H9 (cell line): ENCODE data around the gene ZDHHC11. TPM values are rescaled to one million over a fixed set of nuclear protein-coding genes. Genes with fewer than 3 reads are reported as not detected.

Source experiments
- DNase-seq: peaks from one replicate; pipeline ENCODE4 v3.0.0-alpha.2; 2017
- H2AFZ ChIP-seq: one replicate; pipeline ENCODE4 v1.6.1; 2013; ENCODE audit warnings: mild to moderate bottlenecking, low read length, control low read depth, moderate library complexity
- H2AK5ac ChIP-seq: 2 replicates; pipeline ENCODE4 v1.6.1; 2013; ENCODE audit warnings: low read length, control low read depth, mixed read lengths; ENCODE audit not compliant: insufficient read length
- H2BK120ac ChIP-seq: one replicate; pipeline ENCODE4 v1.6.1; 2013; ENCODE audit warnings: low read depth, mild to moderate bottlenecking, low read length, control low read depth, inconsistent platforms; ENCODE audit not compliant: poor library complexity, severe bottlenecking
- H2BK12ac ChIP-seq: 2 replicates; pipeline ENCODE4 v1.6.1; 2013; ENCODE audit warnings: low read length, control low read depth, mixed read lengths, low read depth; ENCODE audit not compliant: insufficient read length
- H2BK15ac ChIP-seq: 2 replicates; pipeline ENCODE4 v1.6.1; 2013; ENCODE audit warnings: low read depth, low read length, control low read depth
- H2BK20ac ChIP-seq: one replicate; pipeline ENCODE4 v1.6.1; 2013; ENCODE audit warnings: low read depth, mild to moderate bottlenecking, low read length, control low read depth, inconsistent platforms; ENCODE audit not compliant: poor library complexity, severe bottlenecking
- H2BK5ac ChIP-seq: 2 replicates; pipeline ENCODE4 v1.6.1; 2013; ENCODE audit warnings: low read length, control low read depth, mixed read lengths; ENCODE audit not compliant: insufficient read length
- H3K14ac ChIP-seq: 2 replicates; pipeline ENCODE4 v1.6.1; 2013; ENCODE audit warnings: low read length, control low read depth; ENCODE audit not compliant: insufficient read depth
- H3K18ac ChIP-seq: 2 replicates; pipeline ENCODE4 v1.6.1; 2013; ENCODE audit warnings: low read depth, mild to moderate bottlenecking, mixed read lengths, low read length, control low read depth; ENCODE audit not compliant: insufficient read length
- H3K23ac ChIP-seq: 2 replicates; pipeline ENCODE4 v1.6.1; 2013; ENCODE audit warnings: low read length, control low read depth, mixed read lengths, low read depth; ENCODE audit not compliant: insufficient read length
- H3K23me2 ChIP-seq: 2 replicates; pipeline ENCODE4 v1.6.1; 2013; ENCODE audit warnings: low read depth, mild to moderate bottlenecking, mixed read lengths, low read length, control low read depth; ENCODE audit not compliant: insufficient read length, poor library complexity, severe bottlenecking
- H3K27ac ChIP-seq: 2 replicates; pipeline ENCODE4 v1.5.1; 2013; ENCODE audit warnings: low read length, control low read depth, mixed read lengths, low read depth; ENCODE audit not compliant: insufficient read length
- H3K27me3 ChIP-seq: 2 replicates; pipeline ENCODE4 v1.6.1; 2013; ENCODE audit warnings: low read length, control low read depth, inconsistent platforms; ENCODE audit not compliant: insufficient read depth
- H3K4ac ChIP-seq: 2 replicates; pipeline ENCODE4 v1.6.1; 2013; ENCODE audit warnings: low read depth, mild to moderate bottlenecking, control low read depth, inconsistent platforms, low read length, moderate library complexity
- H3K4me1 ChIP-seq: 2 replicates; pipeline ENCODE4 v1.6.1; 2013; ENCODE audit warnings: low read length, control low read depth, inconsistent platforms; ENCODE audit not compliant: insufficient read depth
- H3K4me2 ChIP-seq: 2 replicates; pipeline ENCODE4 v1.6.1; 2013; ENCODE audit warnings: low read length, control low read depth, mixed read lengths; ENCODE audit not compliant: insufficient read length, insufficient read depth
- H3K56ac ChIP-seq: 2 replicates; pipeline ENCODE4 v1.6.1; 2013; ENCODE audit warnings: low read depth, mild to moderate bottlenecking, mixed read lengths, low read length, control low read depth; ENCODE audit not compliant: insufficient read length
- H3K79me1 ChIP-seq: 2 replicates; pipeline ENCODE4 v1.6.1; 2013; ENCODE audit warnings: low read depth, mild to moderate bottlenecking, moderate library complexity, low read length, control low read depth, inconsistent platforms; ENCODE audit not compliant: insufficient read depth, poor library complexity, severe bottlenecking
- H3K79me2 ChIP-seq: 2 replicates; pipeline ENCODE4 v1.6.1; 2013; ENCODE audit warnings: low read length, control low read depth, inconsistent platforms; ENCODE audit not compliant: insufficient read depth
- H3K9ac ChIP-seq: 2 replicates; pipeline ENCODE4 v1.6.1; 2013; ENCODE audit warnings: low read length, control low read depth, mixed read lengths; ENCODE audit not compliant: insufficient read length; ENCODE audit errors: extremely low read depth
- H3K9me3 ChIP-seq: one replicate; pipeline ENCODE4 v1.6.1; 2013; ENCODE audit warnings: low read depth, low read length, inconsistent platforms; ENCODE audit not compliant: control insufficient read depth
- H3T11ph ChIP-seq: one replicate; pipeline ENCODE4 v1.6.1; 2013; ENCODE audit warnings: mild to moderate bottlenecking, low read length, control low read depth, inconsistent platforms
- H4K20me1 ChIP-seq: one replicate; pipeline ENCODE4 v1.6.1; 2013; ENCODE audit not compliant: control insufficient read depth, insufficient read length, insufficient read depth
- H4K5ac ChIP-seq: 2 replicates; pipeline ENCODE4 v1.6.1; 2013; ENCODE audit warnings: low read depth, mild to moderate bottlenecking, mixed read lengths, low read length, control low read depth; ENCODE audit not compliant: insufficient read length
- H4K8ac ChIP-seq: replicated peaks from 2 replicates; pipeline ENCODE4 v1.6.1; 2013; ENCODE audit warnings: low read length, control low read depth, mixed read lengths, low read depth; ENCODE audit not compliant: insufficient read length
- H4K91ac ChIP-seq: 2 replicates; pipeline ENCODE4 v1.6.1; 2013; ENCODE audit warnings: low read depth, mild to moderate bottlenecking, moderate library complexity, mixed read lengths, low read length, control low read depth; ENCODE audit not compliant: insufficient read length
- H3K27ac Mint-ChIP-seq, 3 experiments: 2 replicates in 2 of 3; 3 replicates in 1 of 3; pipeline ENCODE4 v1.8.0; 2020 to 2021; ENCODE audit warnings: mixed read lengths in 3 of 3, mild to moderate bottlenecking in 1 of 3, moderate library complexity in 1 of 3
- H3K27me3 Mint-ChIP-seq: 2 replicates; pipeline ENCODE4 v1.8.0; 2021; ENCODE audit warnings: low read depth, mild to moderate bottlenecking, moderate library complexity, mixed read lengths
- H3K36me3 Mint-ChIP-seq, 3 experiments: 2 replicates in 2 of 3; 3 replicates in 1 of 3; pipeline ENCODE4 v1.8.0; 2020 to 2021; ENCODE audit warnings: low read depth in 3 of 3, mixed read lengths in 3 of 3; ENCODE audit not compliant: insufficient read depth in 1 of 3
- H3K4me1 Mint-ChIP-seq, 2 experiments: 2 replicates each; pipeline ENCODE4 v1.8.0; 2020; ENCODE audit warnings: mixed read lengths in 2 of 2
- H3K4me3 Mint-ChIP-seq, 2 experiments: 2 replicates in 1 of 2; 3 replicates in 1 of 2; pipeline ENCODE4 v1.8.0; 2020 to 2021; ENCODE audit warnings: mild to moderate bottlenecking in 2 of 2, mixed read lengths in 2 of 2, moderate library complexity in 1 of 2
- H3K9me3 Mint-ChIP-seq, 2 experiments: 2 replicates in 1 of 2; 3 replicates in 1 of 2; pipeline ENCODE4 v1.8.0; 2020; ENCODE audit warnings: mild to moderate bottlenecking in 2 of 2, mixed read lengths in 2 of 2, moderate library complexity in 1 of 2
- CTCF ChIP-seq: fragments of 200-600 bp; sonication (generic); conservative IDR thresholded peaks from 3 replicates; pipeline ENCODE4 v1.8.0; 2021; ENCODE audit warnings: antibody characterized with exemption, mild to moderate bottlenecking
- WGBS: extraction: QIAGEN DNeasy Blood & Tissue Kit; methylation state at CpG from one replicate; pipeline ENCODE4 v1.1.7; 2013; ENCODE audit warnings: missing lambda C conversion rate, low lambda C conversion rate, mixed read lengths; ENCODE audit not compliant: insufficient read length; ENCODE audit errors: extremely low coverage; 5-methylcytosine and 5-hydroxymethylcytosine counted together
- total RNA-seq: library from RNA; stranded (reverse); gene quantifications from 2 replicates; pipeline ENCODE4 v1.2.1, GENCODE V29; 2021

The ZDHHC11 gene
- total RNA-seq, 1 experiment from 2014 or later = 37.6 TPM

- Histone ChIP-seq H2BK5ac (no peak overlapping the region), H3K23me2 (no peaks in the 10 kb centered on the region), H2AFZ (no peak overlapping the region), H3K9me3 (no peaks in the 10 kb centered on the region), H3K18ac (no peak overlapping the region), H3K4me1 (no peaks in the 10 kb centered on the region), H3K4ac (no peak overlapping the region), H3K56ac (no peak overlapping the region), H4K91ac (no peak overlapping the region), H3K23ac (no peak overlapping the region), H3T11ph (no peak overlapping the region), H2BK15ac (no peak overlapping the region), H2AK5ac (no peak overlapping the region), H3K79me2 (peaks cover 21% of the 10 kb centered on the region; the same call in 1 of the 2 replicates), H4K5ac (no peak overlapping the region), H3K9ac (no peak overlapping the region), H3K14ac (no peak overlapping the region), H2BK20ac (no peak overlapping the region), H3K79me1 (peaks cover 6% of the 10 kb centered on the region), H3K27ac (no peak overlapping the region), H2BK12ac (no peak overlapping the region), H4K8ac (no peak overlapping the region), H3K4me2 (no peak overlapping the region), H3K27me3 (no peaks in the 10 kb centered on the region), H4K20me1 (peaks cover 5% of the 10 kb centered on the region), H2BK120ac (no peak overlapping the region)
- H3K27me3 Mint-ChIP-seq = no peaks in the 10 kb centered on the region
- H3K4me3 Mint-ChIP-seq = no peak overlapping the region
- H3K27ac Mint-ChIP-seq = no peak overlapping the region
- H3K9me3 Mint-ChIP-seq = no peaks in the 10 kb centered on the region; a peak in 2 of 5 replicates
- peaks cover 76 to 82% (median 80%) of the 10 kb centered on the region in 3 experiments for H3K36me3 Mint-ChIP-seq
- no CpG with 5 or more reads among the region's 29 CpGs for WGBS
- TF ChIP-seq CTCF = no peak
- DNase-seq = no peak
- H3K4me1 Mint-ChIP-seq = no peaks in the 10 kb centered on the region
These were observed 32.8 kb upstream of the ZDHHC11 start for GRCh38 chr5:883475-884181.
